Transverse colon (tissue), 4 donors: ENCODE measurements around the gene CD9. TPM values are rescaled to one million over a fixed set of nuclear protein-coding genes. Genes with fewer than 3 reads are reported as not detected.

Experiments used
- DNase-seq: peaks from one replicate; pipeline ENCODE4 v3.0.0-alpha.2; 2019
- H3K27ac ChIP-seq, 4 donors: fragments of 200-600 bp; sonication (generic); 2 replicates each; pipeline ENCODE4 v1.5.1; 2016 to 2018; ENCODE audit warnings: inconsistent platforms in 4 of 4
- H3K27me3 ChIP-seq: fragments of 200-600 bp; sonication (generic); 2 replicates; pipeline ENCODE4 v1.5.1; 2017; ENCODE audit warnings: inconsistent platforms
- H3K36me3 ChIP-seq, 4 donors: fragments of 200-600 bp; sonication (generic); 2 replicates each; pipeline ENCODE4 v1.5.1; 2017 to 2019; ENCODE audit warnings: inconsistent platforms in 4 of 4
- H3K4me1 ChIP-seq, 4 donors: fragments of 200-600 bp; sonication (generic); 2 replicates each; pipeline ENCODE4 v1.5.1; 2017 to 2020; ENCODE audit warnings: inconsistent platforms in 4 of 4
- H3K4me3 ChIP-seq, 4 donors: fragments of 200-600 bp; sonication (generic); 1 replicate in 1 of 4; 2 replicates in 3 of 4; pipeline versions ENCODE4 v1.5.1 to v1.6.1; 2017 to 2019; ENCODE audit warnings: inconsistent platforms in 4 of 4
- H3K9me3 ChIP-seq, 2 donors: fragments of 200-600 bp; sonication (generic); 2 replicates each; pipeline ENCODE4 v1.5.1; 2017 to 2019; ENCODE audit warnings: inconsistent platforms in 2 of 2
- EP300 ChIP-seq: sonication (generic); formaldehyde crosslinking; IDR thresholded peaks from one replicate; pipeline ENCODE4 v1.6.1; 2017; ENCODE audit warnings: antibody characterized with exemption, low read depth
- POLR2A ChIP-seq: fragments of 450-650 bp; IDR thresholded peaks from one replicate; pipeline ENCODE4 v1.6.1; 2016; ENCODE audit warnings: antibody characterized with exemption, mild to moderate bottlenecking, moderate library complexity
- POLR2AphosphoS5 ChIP-seq, 3 donors: sonication (generic); formaldehyde crosslinking; IDR thresholded peaks; one replicate each; pipeline ENCODE4 v1.6.1; 2016; ENCODE audit warnings: antibody characterized with exemption in 3 of 3
- WGBS, 2 donors: methylation state at CpG; one replicate each; pipeline ENCODE4 v1.1.5; 2018; ENCODE audit warnings: low coverage in 1 of 2; 5-methylcytosine and 5-hydroxymethylcytosine counted together
- in situ Hi-C, 4 donors: fragments of 200-750 bp; cut with MboI; loops; one replicate each; pipeline versions ENCODE4 v1.15.0 to v1.15.1; 2017; ENCODE audit warnings: low sequenced_read_pairs in 3 of 4, low pct_ligation_motif_present in 1 of 4, low pct_unique_long_range_greater_than_20kb in 1 of 4
- intact Hi-C: fragments of 100-400 bp; cut with DNase I; formaldehyde crosslinking; loops from one replicate; pipeline ENCODE4 v1.15.1; 2023; ENCODE audit warnings: low total_unique reads
- total RNA-seq, 4 donors: library from RNA; depleted of rRNA; stranded (reverse); fragments of >200 nt; gene quantifications; one replicate each; pipeline ENCODE4 v1.1.0, GENCODE V29; 2016
- TF ChIP-seq, protein P1 (sequence below), 5 experiments: fragments of 200-600 bp in 3 of 5; fragments of 450-650 bp in 2 of 5; sonication (generic) in 3 of 5; IDR thresholded peaks; 1 replicate in 2 of 5; 2 replicates in 3 of 5; pipeline ENCODE4 v1.5.1; 2016 to 2017; ENCODE audit warnings: antibody characterized with exemption in 5 of 5, inconsistent platforms in 3 of 5, mild to moderate bottlenecking in 2 of 5, moderate library complexity in 1 of 5

The CD9 gene
- total RNA-seq, 4 donors from 2014 or later = 207 to 668 (median 481) TPM

GRCh38 chr12:6198051-6198450 is 2.1 kb upstream of the CD9 start:
- H3K4me1 ChIP-seq = peaks cover 12 to 55% (median 52%) of the 10 kb centered on the region in 4 donors
- intact Hi-C loops (loop anchor here (5.0 kb wide), 1 partner anchor 34 kb away; no protein-coding TSS in a partner anchor), in situ Hi-C loops (loop anchor here in 3 of 4 donors (5.0 to 25.0 kb wide), 4 partner anchors 79 to 136 kb away; no protein-coding TSS in a partner anchor)
- no peaks in the 10 kb centered on the region for H3K27me3 ChIP-seq
- no peak for TF ChIP-seq POLR2AphosphoS5 (IDR thresholded peaks at IDR 0.05)
- no peak for TF ChIP-seq POLR2A
- TF ChIP-seq EP300 = no peak
- TF ChIP-seq, protein P1, sequence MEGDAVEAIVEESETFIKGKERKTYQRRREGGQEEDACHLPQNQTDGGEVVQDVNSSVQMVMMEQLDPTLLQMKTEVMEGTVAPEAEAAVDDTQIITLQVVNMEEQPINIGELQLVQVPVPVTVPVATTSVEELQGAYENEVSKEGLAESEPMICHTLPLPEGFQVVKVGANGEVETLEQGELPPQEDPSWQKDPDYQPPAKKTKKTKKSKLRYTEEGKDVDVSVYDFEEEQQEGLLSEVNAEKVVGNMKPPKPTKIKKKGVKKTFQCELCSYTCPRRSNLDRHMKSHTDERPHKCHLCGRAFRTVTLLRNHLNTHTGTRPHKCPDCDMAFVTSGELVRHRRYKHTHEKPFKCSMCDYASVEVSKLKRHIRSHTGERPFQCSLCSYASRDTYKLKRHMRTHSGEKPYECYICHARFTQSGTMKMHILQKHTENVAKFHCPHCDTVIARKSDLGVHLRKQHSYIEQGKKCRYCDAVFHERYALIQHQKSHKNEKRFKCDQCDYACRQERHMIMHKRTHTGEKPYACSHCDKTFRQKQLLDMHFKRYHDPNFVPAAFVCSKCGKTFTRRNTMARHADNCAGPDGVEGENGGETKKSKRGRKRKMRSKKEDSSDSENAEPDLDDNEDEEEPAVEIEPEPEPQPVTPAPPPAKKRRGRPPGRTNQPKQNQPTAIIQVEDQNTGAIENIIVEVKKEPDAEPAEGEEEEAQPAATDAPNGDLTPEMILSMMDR (IDR thresholded peaks at IDR 0.05) = no peak
- no peaks in the 10 kb centered on the region for H3K36me3 ChIP-seq
- peak overlapping the region; percentile 93 to 99 (median 95) for H3K27ac ChIP-seq
- no peak overlapping the region for H3K4me3 ChIP-seq
- no peaks in the 10 kb centered on the region for H3K9me3 ChIP-seq
- DNase-seq = no peak
- 0 to 64% methylated on average over 1 to 7 of the region's 7 CpGs for WGBS, 2 donors

DNA sequence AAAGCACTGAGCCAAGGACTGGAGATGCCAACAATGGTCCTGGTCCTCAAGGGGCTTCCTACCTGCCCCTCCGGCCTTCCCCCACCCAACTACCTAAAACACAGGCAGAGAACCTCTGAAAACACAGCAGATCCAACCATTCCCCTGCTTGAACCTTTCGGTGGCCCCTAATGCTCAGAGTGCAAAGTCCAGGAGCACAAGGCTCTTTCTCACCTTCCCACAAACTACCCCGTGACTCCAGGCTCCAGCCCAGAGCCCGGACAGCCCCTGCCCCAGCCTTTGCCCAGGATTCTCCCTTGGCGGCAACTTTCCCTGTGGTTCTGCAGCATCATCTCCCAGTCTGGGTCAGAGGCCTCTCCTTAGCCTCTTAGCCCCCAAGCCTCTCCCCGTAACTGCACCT is 1.6 kb upstream of the CD9 start:
- 70 to 94% methylated on average over 2 to 6 of the region's 6 CpGs for WGBS, 2 donors
- no peaks in the 10 kb centered on the region for H3K27me3 ChIP-seq
- in situ Hi-C loops = loop anchor here in 3 of 4 donors (5.0 to 25.0 kb wide), 4 partner anchors 79 to 136 kb away; no protein-coding TSS in a partner anchor
- no peak overlapping the region for H3K4me3 ChIP-seq
- no peak for DNase-seq
- H3K27ac ChIP-seq = peak overlapping the region; percentile 93 to 99 (median 95)
- H3K9me3 ChIP-seq = no peaks in the 10 kb centered on the region
- H3K36me3 ChIP-seq = no peaks in the 10 kb centered on the region
- H3K4me1 ChIP-seq = peaks cover 17 to 60% (median 57%) of the 10 kb centered on the region in 4 donors
- intact Hi-C loops = loop anchor here (5.0 kb wide), 1 partner anchor 34 kb away; no protein-coding TSS in a partner anchor
- TF ChIP-seq, protein P1 (IDR thresholded peaks at IDR 0.05) = no peak
- TF ChIP-seq EP300 = no peak
- no peak for TF ChIP-seq POLR2AphosphoS5 (IDR thresholded peaks at IDR 0.05)
- TF ChIP-seq POLR2A = no peak

DNA sequence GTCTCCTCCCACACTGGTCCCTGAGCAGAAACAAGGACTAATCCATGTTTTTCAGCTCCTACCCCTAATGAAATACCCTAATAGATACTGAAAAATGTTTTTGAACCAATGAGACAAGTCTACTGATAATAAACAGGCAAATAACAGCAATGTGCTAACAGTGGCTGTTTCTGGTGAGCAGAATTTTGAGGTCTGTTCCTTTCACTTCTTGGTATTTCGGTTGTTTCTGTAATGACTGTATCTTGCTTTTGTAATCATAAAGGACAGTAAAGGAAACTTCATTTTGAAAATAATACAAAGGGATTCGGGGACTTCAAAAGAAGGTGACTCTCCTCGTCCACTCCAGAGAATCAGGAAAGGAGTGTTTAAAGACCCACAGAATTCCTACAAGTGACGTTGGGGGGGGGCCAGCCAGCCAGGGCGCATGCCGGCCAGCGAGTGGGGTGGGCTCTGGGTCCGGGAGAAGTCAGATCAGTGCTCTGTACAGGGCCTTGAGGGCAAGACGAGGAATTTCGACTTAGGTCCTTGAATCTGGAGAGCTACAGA is 1.1 kb upstream of the CD9 start:
- Histone ChIP-seq H3K9me3 (no peaks in the 10 kb centered on the region), H3K27ac (peak overlapping the region; percentile 93 to 99 (median 95)), H3K27me3 (no peaks in the 10 kb centered on the region), H3K36me3 (no peaks in the 10 kb centered on the region), H3K4me1 (peaks cover 22 to 66% (median 62%) of the 10 kb centered on the region in 4 donors), H3K4me3 (peak overlapping the region in 3 of 4 donors; percentile 71 to 87 (median 77))
- no peak for DNase-seq
- TF ChIP-seq EP300 (no peak), POLR2A (no peak), POLR2AphosphoS5 (IDR thresholded peaks at IDR 0.05) (no peak)
- TF ChIP-seq, protein P1 (IDR thresholded peaks at IDR 0.05) = no peak
- intact Hi-C loops (loop anchor here (5.0 kb wide), 1 partner anchor 33 kb away; no protein-coding TSS in a partner anchor), in situ Hi-C loops (loop anchor here in 3 of 4 donors (5.0 to 25.0 kb wide), 4 partner anchors 78 to 137 kb away; no protein-coding TSS in a partner anchor)
- 21 to 44% methylated on average over 10 of the region's 10 CpGs for whole genome bisulfite sequencing, 2 donors

GRCh38 chr12:6199531-6200255 is 507 bp upstream of the CD9 start:
- no peak for TF ChIP-seq EP300
- peak in 1 of 3 donors; percentile 15 for TF ChIP-seq POLR2AphosphoS5 (IDR thresholded peaks at IDR 0.05)
- in situ Hi-C loops = loop anchor here (5.0 to 25.0 kb wide), 4 partner anchors 78 to 137 kb away; no protein-coding TSS in a partner anchor
- WGBS, 2 donors = 7 to 11% methylated on average over 9 to 33 of the region's 42 CpGs
- Histone ChIP-seq H3K4me3 (peak overlapping the region; percentile 4 to 87 (median 74)), H3K27me3 (no peaks in the 10 kb centered on the region), H3K36me3 (no peaks in the 10 kb centered on the region), H3K27ac (peak overlapping the region; percentile 93 to 99 (median 95)), H3K9me3 (no peaks in the 10 kb centered on the region), H3K4me1 (peaks cover 28 to 72% (median 69%) of the 10 kb centered on the region in 4 donors)
- intact Hi-C loops = loop anchor here (5.0 kb wide), 1 partner anchor 33 kb away; no protein-coding TSS in a partner anchor
- peak; percentile 76 for DNase-seq
